NCI-H1417 (cell line): ENCODE data around the gene GPR183.

Experiments used
- DNase-seq, 3 experiments: peaks; one replicate each; lab custom pipeline; 2025; lab: John Stamatoyannopoulos, UW

Gene GPR183

GRCh38 chr13:99295488-99296252 is 11.5 kb downstream of the GPR183 start:
- no peak for DNase-seq

- no peak for DNase-seq
Measured at GRCh38 chr13:99294958-99295357, 12.2 kb downstream of the GPR183 start.

- no peak for DNase-seq
Measured at GRCh38 chr13:99294198-99294597, 13.0 kb downstream of the GPR183 start.

GRCh38 chr13:99293178-99293577 is 14.0 kb downstream of the GPR183 start:
- no peak for DNase-seq

GRCh38 chr13:99290894-99291293 is 16.3 kb downstream of the GPR183 start:
- DNase-seq = no peak

GRCh38 chr13:99289674-99290337 is 17.4 kb downstream of the GPR183 start:
- no peak for DNase-seq

GRCh38 chr13:99289271-99289670 is 17.9 kb downstream of the GPR183 start:
- no peak for DNase-seq

- no peak for DNase-seq
Measured at GRCh38 chr13:99288089-99288488, 19.1 kb downstream of the GPR183 start.

GRCh38 chr13:99287551-99287950 is 19.6 kb downstream of the GPR183 start:
- DNase-seq = no peak

GRCh38 chr13:99285432-99286182 is 21.6 kb downstream of the GPR183 start:
- DNase-seq = no peak

- peak in 1 of 3 experiments; percentile 67 for DNase-seq
Measured at GRCh38 chr13:99282264-99283231, 24.7 kb downstream of the GPR183 start.

GRCh38 chr13:99281811-99282263 is 25.4 kb downstream of the GPR183 start:
- DNase-seq = no peak

GRCh38 chr13:99280166-99280565 is 27.0 kb downstream of the GPR183 start:
- DNase-seq = no peak

GRCh38 chr13:99279637-99280036 is 27.6 kb downstream of the GPR183 start:
- DNase-seq = no peak

- DNase-seq = no peak
Measured at GRCh38 chr13:99278843-99279242, 28.4 kb downstream of the GPR183 start.

- DNase-seq = no peak
Measured at GRCh38 chr13:99278200-99278599, 29.0 kb downstream of the GPR183 start.

- no peak for DNase-seq
Measured at GRCh38 chr13:99277629-99278028, 29.6 kb downstream of the GPR183 start.

GRCh38 chr13:99276706-99277105 is 30.5 kb downstream of the GPR183 start:
- DNase-seq = no peak

GRCh38 chr13:99275093-99275469 is 32.1 kb downstream of the GPR183 start:
- DNase-seq = no peak

GRCh38 chr13:99273128-99273527 is 34.1 kb downstream of the GPR183 start:
- DNase-seq = no peak

- no peak for DNase-seq
Measured at GRCh38 chr13:99272481-99272880, 34.7 kb downstream of the GPR183 start.

- no peak for DNase-seq
Measured at GRCh38 chr13:99271249-99271648, 36.0 kb downstream of the GPR183 start.
